Measurements from ENCODE around the gene ATP6V0A1. TPM values are rescaled to one million over a fixed set of nuclear protein-coding genes. Genes with fewer than 3 reads are reported as not detected.
A peak's percentile ranks its signal among the peaks of the same experiment; 100 is the strongest.

ATP6V0A1 gene
- total RNA-seq, 1 donor from 2014 or later: 40.4 TPM

- peaks cover 2% of the 10 kb centered on the region for H3K27me3 Mint-ChIP-seq (ENCODE audit: insufficient read depth, low read depth)
- Histone ChIP-seq H2AFZ (replicated peaks) (no peak overlapping the region), H3K4me1 (peaks cover 8% of the 10 kb centered on the region), H3F3A (ENCODE audit: low read depth) (peaks cover 26% of the 10 kb centered on the region), H3K79me2 (ENCODE audit: low read depth) (peaks cover 19% of the 10 kb centered on the region), H3K4me2 (peak overlapping the region; percentile 80), H3K4me3 (no peak overlapping the region), H3K36me3 (no peaks in the 10 kb centered on the region), H3K27ac (no peak overlapping the region), H3K27me3 (no peaks in the 10 kb centered on the region), H4K20me1 (ENCODE audit: low read depth) (peaks cover 17% of the 10 kb centered on the region), H3K9me3 (ENCODE audit: low read depth) (no peaks in the 10 kb centered on the region), H3K9ac (no peak overlapping the region)
- H3K4me3 Mint-ChIP-seq: peak overlapping the region; percentile 97
- DNase-seq (ENCODE audit: low spot score): no peak
- H3K36me3 Mint-ChIP-seq: peaks cover 5% of the 10 kb centered on the region
- TF ChIP-seq EZH2 (IDR thresholded peaks at IDR 0.05) (no peak), EZH2phosphoT487 (IDR thresholded peaks at IDR 0.05) (no peak), CTCF (IDR thresholded peaks at IDR 0.05) (no peak)
- no peaks in the 10 kb centered on the region for H3K9me3 Mint-ChIP-seq
- peaks cover 24% of the 10 kb centered on the region for H3K4me1 Mint-ChIP-seq
- H3K27ac Mint-ChIP-seq: peak overlapping the region; percentile 23
Measured at GRCh38 chr17:42460371-42460770, 1.7 kb downstream of the ATP6V0A1 start.

GRCh38 chr17:42463976-42464400 is 5.3 kb downstream of the ATP6V0A1 start:
- H4K20me1 ChIP-seq (ENCODE audit: low read depth): peaks cover 17% of the 10 kb centered on the region
- DNase-seq (ENCODE audit: low spot score): no peak
- H3K27me3 Mint-ChIP-seq (ENCODE audit: insufficient read depth, low read depth): peaks cover 2% of the 10 kb centered on the region
- peaks cover 8% of the 10 kb centered on the region for H3K36me3 ChIP-seq
- H3K27me3 ChIP-seq: no peaks in the 10 kb centered on the region
- H3K4me3 Mint-ChIP-seq: no peak overlapping the region
- H3K9me3 ChIP-seq (ENCODE audit: low read depth): no peaks in the 10 kb centered on the region
- no peak overlapping the region for H3K27ac ChIP-seq
- H3F3A ChIP-seq (ENCODE audit: low read depth): peaks cover 10% of the 10 kb centered on the region
- H3K4me1 Mint-ChIP-seq: peaks cover 17% of the 10 kb centered on the region
- H3K36me3 Mint-ChIP-seq: peaks cover 11% of the 10 kb centered on the region
- H3K4me1 ChIP-seq: peaks cover 8% of the 10 kb centered on the region
- no peak overlapping the region for H3K27ac Mint-ChIP-seq
- H2AFZ ChIP-seq (replicated peaks): no peak overlapping the region
- H3K79me2 ChIP-seq (ENCODE audit: low read depth): peaks cover 17% of the 10 kb centered on the region
- no peak overlapping the region for H3K9ac ChIP-seq
- TF ChIP-seq CTCF (IDR thresholded peaks at IDR 0.05): no peak
- no peak for TF ChIP-seq EZH2phosphoT487 (IDR thresholded peaks at IDR 0.05)
- H3K9me3 Mint-ChIP-seq: no peaks in the 10 kb centered on the region
- no peak overlapping the region for H3K4me2 ChIP-seq
- H3K4me3 ChIP-seq: no peak overlapping the region

GRCh38 chr17:42467889-42468288 is 9.2 kb downstream of the ATP6V0A1 start:
- Histone ChIP-seq H3K36me3 (peaks cover 8% of the 10 kb centered on the region), H3K79me2 (ENCODE audit: low read depth) (no peaks in the 10 kb centered on the region), H4K20me1 (ENCODE audit: low read depth) (no peaks in the 10 kb centered on the region), H3K4me2 (no peak overlapping the region), H3K9me3 (ENCODE audit: low read depth) (no peaks in the 10 kb centered on the region), H3K27ac (no peak overlapping the region), H2AFZ (replicated peaks) (no peak overlapping the region), H3F3A (ENCODE audit: low read depth) (no peaks in the 10 kb centered on the region), H3K4me3 (no peak overlapping the region), H3K9ac (no peak overlapping the region), H3K27me3 (no peaks in the 10 kb centered on the region), H3K4me1 (no peaks in the 10 kb centered on the region)
- TF ChIP-seq EZH2 (IDR thresholded peaks at IDR 0.05): no peak
- TF ChIP-seq EZH2phosphoT487 (IDR thresholded peaks at IDR 0.05): no peak
- TF ChIP-seq CTCF (IDR thresholded peaks at IDR 0.05): no peak
- no peak overlapping the region for H3K4me3 Mint-ChIP-seq
- H3K27ac Mint-ChIP-seq: no peak overlapping the region
- H3K9me3 Mint-ChIP-seq: no peaks in the 10 kb centered on the region
- DNase-seq (ENCODE audit: low spot score): no peak
- H3K4me1 Mint-ChIP-seq: no peaks in the 10 kb centered on the region
- peaks cover 3% of the 10 kb centered on the region for H3K27me3 Mint-ChIP-seq (ENCODE audit: insufficient read depth, low read depth)
- H3K36me3 Mint-ChIP-seq: peaks cover 16% of the 10 kb centered on the region

Measured in neural progenitor cell (in vitro differentiated cells).